ENCODE measurements around the gene ENTPD3.

Gene ENTPD3

DNA sequence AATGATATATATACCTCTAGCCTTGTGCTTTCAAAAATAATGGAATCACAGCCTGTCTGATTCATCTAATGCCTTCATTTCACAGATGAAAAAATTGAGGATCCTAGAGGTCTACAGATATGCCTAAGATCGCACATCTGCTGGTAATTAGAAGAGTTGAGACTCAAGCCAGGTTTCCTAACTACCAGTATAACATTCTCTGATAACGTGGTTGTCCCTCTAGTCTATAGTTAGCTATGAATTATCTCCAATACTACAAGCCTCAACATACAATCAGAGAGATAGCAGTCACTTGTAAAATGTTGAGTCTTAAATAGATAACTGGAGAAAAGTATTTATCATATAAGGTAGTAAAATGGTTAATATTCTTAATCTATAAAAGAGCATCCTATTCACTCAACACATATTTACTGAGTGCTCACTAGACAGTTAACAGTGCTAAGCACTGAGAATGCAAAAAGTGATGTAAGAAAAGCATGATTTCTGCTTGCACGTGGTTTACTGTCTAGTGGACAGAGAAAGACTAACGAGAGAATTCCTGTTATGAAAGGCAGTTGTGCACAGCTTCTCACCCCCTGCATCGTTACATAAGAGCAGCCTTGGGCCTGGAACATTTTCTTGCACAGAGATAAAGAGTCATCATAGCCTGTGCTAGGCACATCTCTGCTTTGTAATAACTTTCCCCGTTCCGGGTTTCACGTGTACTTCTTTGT is 4.9 kb upstream of the ENTPD3 start:
- Histone ChIP-seq H3K4me1 (ENCODE audit: insufficient read depth, low read length) (peaks cover 4% of the 10 kb centered on the region), H3K27me3 (ENCODE audit: insufficient read depth, low read length) (peaks cover 28% of the 10 kb centered on the region), H2AFZ (ENCODE audit: low read depth, low read length) (no peak overlapping the region), H3K36me3 (ENCODE audit: insufficient read depth, low read length) (no peaks in the 10 kb centered on the region), H3K4me3 (ENCODE audit: low read length) (no peak overlapping the region), H3K9me3 (ENCODE audit: low read length) (no peaks in the 10 kb centered on the region)

GRCh38 chr3:40382617-40382979 is 4.4 kb upstream of the ENTPD3 start:
- Histone ChIP-seq H3K4me1 (ENCODE audit: insufficient read depth, low read length) (peaks cover 8% of the 10 kb centered on the region), H3K4me3 (ENCODE audit: low read length) (no peak overlapping the region), H3K27me3 (ENCODE audit: insufficient read depth, low read length) (peaks cover 33% of the 10 kb centered on the region), H3K36me3 (ENCODE audit: insufficient read depth, low read length) (no peaks in the 10 kb centered on the region), H3K9me3 (ENCODE audit: low read length) (no peaks in the 10 kb centered on the region), H2AFZ (ENCODE audit: low read depth, low read length) (no peak overlapping the region)

GRCh38 chr3:40386213-40386612 is 771 bp upstream of the ENTPD3 start:
- Histone ChIP-seq H3K4me3 (ENCODE audit: low read length) (no peak overlapping the region), H3K4me1 (ENCODE audit: insufficient read depth, low read length) (peaks cover 8% of the 10 kb centered on the region), H3K27me3 (ENCODE audit: insufficient read depth, low read length) (peaks cover 43% of the 10 kb centered on the region), H2AFZ (ENCODE audit: low read depth, low read length) (no peak overlapping the region), H3K9me3 (ENCODE audit: low read length) (no peaks in the 10 kb centered on the region), H3K36me3 (ENCODE audit: insufficient read depth, low read length) (no peaks in the 10 kb centered on the region)

- no peaks in the 10 kb centered on the region for H3K36me3 ChIP-seq (ENCODE audit: insufficient read depth, low read length)
- H3K4me3 ChIP-seq (ENCODE audit: low read length), result no peak overlapping the region
- H3K4me1 ChIP-seq (ENCODE audit: insufficient read depth, low read length), result peaks cover 5% of the 10 kb centered on the region
- peaks cover 43% of the 10 kb centered on the region for H3K27me3 ChIP-seq (ENCODE audit: insufficient read depth, low read length)
- H2AFZ ChIP-seq (ENCODE audit: low read depth, low read length), result no peak overlapping the region
- H3K9me3 ChIP-seq (ENCODE audit: low read length), result no peaks in the 10 kb centered on the region
Observed at GRCh38 chr3:40387895-40388254, 891 bp downstream of the ENTPD3 start.

DNA sequence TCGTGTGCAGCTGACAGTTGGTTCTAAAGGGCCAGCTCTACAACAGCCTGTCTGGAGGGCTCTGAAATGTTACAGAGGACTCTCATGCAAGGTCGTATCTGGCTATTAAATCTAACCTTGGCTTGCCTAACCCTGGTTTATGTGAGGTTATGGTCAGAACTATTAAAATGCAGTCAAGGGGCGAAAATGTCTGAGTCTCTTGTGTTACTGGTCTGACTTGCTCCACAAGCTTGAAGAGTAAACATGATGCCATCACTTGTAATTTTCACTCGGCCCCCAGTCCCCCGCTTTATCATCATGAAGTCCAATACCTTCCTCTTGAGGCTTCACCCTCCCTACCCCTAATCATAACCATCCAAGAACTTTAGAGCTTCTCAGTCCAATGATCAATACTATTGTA is 9.4 kb downstream of the ENTPD3 start:
- Histone ChIP-seq H3K27me3 (ENCODE audit: insufficient read depth, low read length) (no peaks in the 10 kb centered on the region), H3K4me1 (ENCODE audit: insufficient read depth, low read length) (no peaks in the 10 kb centered on the region), H3K36me3 (ENCODE audit: insufficient read depth, low read length) (no peaks in the 10 kb centered on the region), H2AFZ (ENCODE audit: low read depth, low read length) (no peak overlapping the region), H3K4me3 (ENCODE audit: low read length) (no peak overlapping the region), H3K9me3 (ENCODE audit: low read length) (no peaks in the 10 kb centered on the region)

DNA sequence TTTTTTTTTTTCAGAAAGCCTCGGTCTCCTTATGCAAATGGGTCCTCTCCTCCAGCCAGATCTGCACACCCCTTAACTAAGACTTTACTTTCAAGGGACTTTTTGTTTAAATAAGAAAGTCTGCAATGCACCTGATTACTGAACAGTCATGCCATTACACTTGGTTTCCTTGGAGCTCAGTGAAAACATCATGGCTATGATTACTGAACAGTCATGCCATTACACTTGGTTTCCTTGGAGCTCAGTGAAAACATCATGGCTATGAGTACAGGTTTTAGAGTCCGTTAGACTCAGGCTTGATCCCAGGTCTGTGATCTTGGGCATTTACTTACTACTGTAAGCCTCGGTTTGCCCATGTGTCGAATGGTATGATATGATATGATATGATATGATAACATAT is 10.1 kb downstream of the ENTPD3 start:
- Histone ChIP-seq H3K27me3 (ENCODE audit: insufficient read depth, low read length) (no peaks in the 10 kb centered on the region), H3K4me1 (ENCODE audit: insufficient read depth, low read length) (no peaks in the 10 kb centered on the region)

DNA sequence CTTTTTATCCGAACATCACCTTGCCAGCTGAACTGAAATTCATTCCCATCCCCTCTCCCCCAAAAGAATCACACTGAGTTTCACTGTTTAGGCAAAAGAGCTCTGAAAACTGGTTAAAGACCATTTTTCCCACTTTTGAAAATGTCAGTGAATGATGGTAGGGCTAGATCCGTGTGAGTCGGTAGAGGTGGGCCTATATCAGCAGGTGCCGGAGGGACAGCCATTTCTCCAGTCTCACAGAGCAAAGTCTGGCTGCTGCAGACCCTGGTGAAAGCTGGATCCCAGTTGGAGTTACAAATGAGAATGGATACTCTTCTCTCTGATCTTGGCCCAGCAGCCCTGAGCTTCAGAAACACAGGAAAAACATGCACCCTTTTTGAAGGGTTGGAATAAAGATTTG is 10.9 kb downstream of the ENTPD3 start:
- Histone ChIP-seq H3K27me3 (ENCODE audit: insufficient read depth, low read length) (no peaks in the 10 kb centered on the region), H3K4me1 (ENCODE audit: insufficient read depth, low read length) (no peaks in the 10 kb centered on the region)

More for the DNA sequence above, 10.1 kb downstream of the ENTPD3 start:
- Histone ChIP-seq H3K4me3 (ENCODE audit: low read length) (no peak overlapping the region), H3K9me3 (ENCODE audit: low read length) (no peaks in the 10 kb centered on the region), H2AFZ (ENCODE audit: low read depth, low read length) (no peak overlapping the region), H3K36me3 (ENCODE audit: insufficient read depth, low read length) (no peaks in the 10 kb centered on the region)

GRCh38 chr3:40398346-40398745 is 11.4 kb downstream of the ENTPD3 start:
- Histone ChIP-seq H3K27me3 (ENCODE audit: insufficient read depth, low read length) (no peaks in the 10 kb centered on the region), H3K4me3 (ENCODE audit: low read length) (no peak overlapping the region), H3K4me1 (ENCODE audit: insufficient read depth, low read length) (no peaks in the 10 kb centered on the region), H3K36me3 (ENCODE audit: insufficient read depth, low read length) (no peaks in the 10 kb centered on the region), H2AFZ (ENCODE audit: low read depth, low read length) (no peak overlapping the region), H3K9me3 (ENCODE audit: low read length) (no peaks in the 10 kb centered on the region)

More for the DNA sequence above, 10.9 kb downstream of the ENTPD3 start:
- Histone ChIP-seq H2AFZ (ENCODE audit: low read depth, low read length) (no peak overlapping the region), H3K4me3 (ENCODE audit: low read length) (no peak overlapping the region), H3K36me3 (ENCODE audit: insufficient read depth, low read length) (no peaks in the 10 kb centered on the region), H3K9me3 (ENCODE audit: low read length) (no peaks in the 10 kb centered on the region)

DNA sequence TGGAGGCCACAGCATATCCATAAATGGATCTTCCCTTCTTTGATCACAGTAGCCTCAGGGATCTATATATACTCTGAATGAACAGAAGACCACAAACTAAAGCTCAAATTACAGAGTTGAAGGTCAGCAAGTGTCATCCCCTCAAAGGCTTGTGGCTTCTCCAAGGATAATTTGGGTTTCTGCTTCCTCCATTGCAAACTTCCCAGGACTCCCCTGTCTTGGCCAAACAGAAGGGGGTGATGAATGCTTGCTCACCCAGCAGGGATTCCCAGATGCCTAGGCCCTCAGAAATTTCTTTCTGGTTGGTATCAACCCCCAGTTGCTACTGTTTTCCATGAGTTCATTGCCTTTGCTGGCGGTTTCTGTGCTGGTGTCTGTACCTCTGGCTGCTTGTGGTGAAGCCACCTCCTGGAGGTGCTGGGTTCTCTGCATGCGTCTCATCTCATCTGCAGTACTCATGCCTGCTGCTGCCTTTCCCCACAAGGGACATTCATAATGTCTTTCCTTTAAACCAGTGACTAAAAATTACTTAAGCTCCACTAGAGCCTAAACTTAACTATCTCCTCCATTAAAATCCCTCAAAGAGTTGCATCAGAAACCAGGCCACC is 17.7 kb downstream of the ENTPD3 start:
- H3K9me3 ChIP-seq (ENCODE audit: low read length), result no peaks in the 10 kb centered on the region
- no peak overlapping the region for H3K4me3 ChIP-seq (ENCODE audit: low read length)
- no peaks in the 10 kb centered on the region for H3K4me1 ChIP-seq (ENCODE audit: insufficient read depth, low read length)
- H3K27me3 ChIP-seq (ENCODE audit: insufficient read depth, low read length), result no peaks in the 10 kb centered on the region
- no peaks in the 10 kb centered on the region for H3K36me3 ChIP-seq (ENCODE audit: insufficient read depth, low read length)
- no peak overlapping the region for H2AFZ ChIP-seq (ENCODE audit: low read depth, low read length)

- Histone ChIP-seq H3K4me1 (ENCODE audit: insufficient read depth, low read length) (no peaks in the 10 kb centered on the region), H3K9me3 (ENCODE audit: low read length) (no peaks in the 10 kb centered on the region), H2AFZ (ENCODE audit: low read depth, low read length) (no peak overlapping the region), H3K4me3 (ENCODE audit: low read length) (no peak overlapping the region), H3K27me3 (ENCODE audit: insufficient read depth, low read length) (no peaks in the 10 kb centered on the region), H3K36me3 (ENCODE audit: insufficient read depth, low read length) (no peaks in the 10 kb centered on the region)
Observed at GRCh38 chr3:40407007-40407406, 20.0 kb downstream of the ENTPD3 start.

DNA sequence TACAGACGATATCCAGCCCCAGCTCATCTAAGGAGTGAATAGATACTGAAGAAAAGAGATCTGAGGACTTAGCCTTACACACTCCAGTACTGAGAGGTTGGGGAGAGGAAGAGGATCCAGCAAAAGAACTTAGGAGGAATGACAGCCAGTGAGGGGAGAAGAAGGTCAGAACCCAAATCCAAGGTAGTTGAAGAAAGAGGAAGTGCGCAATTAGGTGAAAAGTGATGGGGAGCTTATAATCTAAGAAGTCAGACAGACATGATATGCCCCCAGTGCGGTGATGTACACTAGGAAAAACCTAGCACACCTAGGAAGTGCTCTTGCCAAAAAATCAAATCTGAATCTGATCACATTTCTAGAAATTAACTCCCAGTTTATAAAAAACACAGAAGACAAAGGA is 20.6 kb downstream of the ENTPD3 start:
- Histone ChIP-seq H3K36me3 (ENCODE audit: insufficient read depth, low read length) (no peaks in the 10 kb centered on the region), H3K4me1 (ENCODE audit: insufficient read depth, low read length) (no peaks in the 10 kb centered on the region), H3K27me3 (ENCODE audit: insufficient read depth, low read length) (no peaks in the 10 kb centered on the region)

DNA sequence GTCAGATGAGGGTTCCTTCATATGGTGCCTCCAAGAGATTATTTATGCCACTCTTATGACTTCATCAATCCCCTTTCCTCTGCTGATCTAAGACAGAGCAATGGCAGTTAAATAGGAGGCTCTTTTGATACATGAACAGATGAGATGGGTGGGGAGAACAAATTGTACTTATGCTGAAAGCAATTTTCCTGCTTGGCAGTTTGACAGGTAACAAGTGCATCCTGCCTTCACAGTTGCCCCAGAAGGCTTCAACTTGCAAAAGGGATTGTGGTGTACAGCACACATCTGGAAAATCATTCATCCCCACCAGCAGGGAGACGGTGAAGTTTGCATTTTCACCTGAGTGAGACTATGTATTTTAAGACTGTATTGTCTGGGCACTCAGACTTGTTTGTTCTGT is 27.3 kb downstream of the ENTPD3 start:
- no peaks in the 10 kb centered on the region for H3K27me3 ChIP-seq (ENCODE audit: insufficient read depth, low read length)
- H3K4me1 ChIP-seq (ENCODE audit: insufficient read depth, low read length), result no peaks in the 10 kb centered on the region
- H3K4me3 ChIP-seq (ENCODE audit: low read length), result no peak overlapping the region
- no peaks in the 10 kb centered on the region for H3K9me3 ChIP-seq (ENCODE audit: low read length)
- no peak overlapping the region for H2AFZ ChIP-seq (ENCODE audit: low read depth, low read length)
- H3K36me3 ChIP-seq (ENCODE audit: insufficient read depth, low read length), result no peaks in the 10 kb centered on the region

More for the DNA sequence above, 20.6 kb downstream of the ENTPD3 start:
- Histone ChIP-seq H2AFZ (ENCODE audit: low read depth, low read length) (no peak overlapping the region), H3K4me3 (ENCODE audit: low read length) (no peak overlapping the region), H3K9me3 (ENCODE audit: low read length) (no peaks in the 10 kb centered on the region)

- no peaks in the 10 kb centered on the region for H3K4me1 ChIP-seq (ENCODE audit: insufficient read depth, low read length)
- H3K27me3 ChIP-seq (ENCODE audit: insufficient read depth, low read length), result no peaks in the 10 kb centered on the region
- H3K36me3 ChIP-seq (ENCODE audit: insufficient read depth, low read length), result no peaks in the 10 kb centered on the region
- H3K4me3 ChIP-seq (ENCODE audit: low read length), result no peak overlapping the region
- no peak overlapping the region for H2AFZ ChIP-seq (ENCODE audit: low read depth, low read length)
- H3K9me3 ChIP-seq (ENCODE audit: low read length), result no peaks in the 10 kb centered on the region
Observed at GRCh38 chr3:40417845-40418543, 31.0 kb downstream of the ENTPD3 start.

Measured in neuron (in vitro differentiated cells).